Pancreas (tissue), 10 donors: ENCODE measurements around the gene CYP27A1. TPM values are rescaled to one million over a fixed set of nuclear protein-coding genes. Genes with fewer than 3 reads are reported as not detected.
"Not testable (repeated sequence)": the region's sequence is repeated elsewhere in the genome, so short reads cannot be mapped to it uniquely, and the experiment has no call there.

Source experiments
- ATAC-seq, 4 donors: fragments of 200-7000 bp; cut with Tn5 transposase; one replicate each; pipeline versions ENCODE4 v1.8.0 to v1.9.1; 2020; ENCODE audit warnings: mild to moderate bottlenecking in 4 of 4, moderate library complexity in 4 of 4
- DNase-seq, 6 donors: peaks; one replicate each; pipeline ENCODE4 v3.0.0-alpha.2; 2020
- FAIRE-seq: peaks from 2 replicates; lab custom pipeline; 2012; peaks lifted over from hg19 to GRCh38; lab: Jason Lieb, UNC
- H3K27ac ChIP-seq, 4 donors: fragments of 200-600 bp; sonication (generic); 1 replicate in 3 of 4; 2 replicates in 1 of 4; pipeline versions ENCODE4 v1.5.0 to v1.8.0; 2020
- H3K27me3 ChIP-seq, 4 donors: fragments of 200-600 bp; one replicate each; pipeline ENCODE4 v1.8.0; 2021
- H3K36me3 ChIP-seq, 3 donors: fragments of 200-600 bp; sonication (generic) in 1 of 3; one replicate each; pipeline versions ENCODE4 v1.5.0 to v1.8.0; 2020 to 2021
- H3K4me1 ChIP-seq, 3 donors: fragments of 200-600 bp; one replicate each; pipeline ENCODE4 v1.8.0; 2021
- H3K4me3 ChIP-seq, 4 donors: fragments of 200-600 bp; sonication (generic) in 2 of 4; one replicate each; pipeline versions ENCODE4 v1.5.0 to v1.8.0; 2020 to 2021
- H3K9me3 ChIP-seq, 4 donors: fragments of 200-600 bp; one replicate each; pipeline ENCODE4 v1.8.0; 2021
- WGBS, 2 donors: extraction: QIAGEN DNeasy Blood & Tissue Kit; methylation state at CpG; one replicate each; pipeline ENCODE4 v1.1.7; 2013; 5-methylcytosine and 5-hydroxymethylcytosine counted together
- intact Hi-C, 3 donors: fragments of 100-400 bp; cut with DNase I; formaldehyde crosslinking; loops; one replicate each; pipeline versions ENCODE4 v1.11.1 to v1.14.2; 2022
- polyA plus RNA-seq, 2 donors: library from polyadenylated mRNA; stranded (reverse); fragments of 200-250 nt; gene quantifications; one replicate each; pipeline ENCODE4 v1.2.3, GENCODE V29; 2013
- total RNA-seq, 6 donors: library from RNA; stranded (reverse); fragmentation: NEBNext Ultra II Directional in 4 of 6; extraction: Animal tissue kit (Norgen Biotek cat#: 25700) in 4 of 6; gene quantifications; one replicate each; pipeline versions ENCODE4 v1.2.1 to v1.2.4, GENCODE V29; 2021 to 2023
- TF ChIP-seq, protein P1 (sequence below), 4 donors: fragments of 200-600 bp; sonication (generic) in 3 of 4; IDR thresholded peaks; one replicate each; pipeline versions ENCODE4 v1.5.0 to v1.8.0; 2021; ENCODE audit warnings: antibody characterized with exemption in 4 of 4
- donor health status: healthy with polysubstance abuse.
- donor health status: DM: no; HTN: no; CAD: no; lungs with moderate emphysema.
- donor health status: DM: no; HTN: no; CAD: no.
- donor health status: control.
- donor health status: control.
- donor health status: Bipolar disorder and iron deficiency.
- donor health status: DM: yes; HTN: yes; CAD: no.
- donor health status: DM: no; HTN: no; CAD: no.
- donor health status: DM: no; HTN: no; CAD: no.
- donor health status: DM: yes; HTN: yes; CAD: no.

Gene CYP27A1
- total and polyA plus RNA-seq, 8 donors, result 3.1 to 21.6 (median 5.1) TPM

DNA sequence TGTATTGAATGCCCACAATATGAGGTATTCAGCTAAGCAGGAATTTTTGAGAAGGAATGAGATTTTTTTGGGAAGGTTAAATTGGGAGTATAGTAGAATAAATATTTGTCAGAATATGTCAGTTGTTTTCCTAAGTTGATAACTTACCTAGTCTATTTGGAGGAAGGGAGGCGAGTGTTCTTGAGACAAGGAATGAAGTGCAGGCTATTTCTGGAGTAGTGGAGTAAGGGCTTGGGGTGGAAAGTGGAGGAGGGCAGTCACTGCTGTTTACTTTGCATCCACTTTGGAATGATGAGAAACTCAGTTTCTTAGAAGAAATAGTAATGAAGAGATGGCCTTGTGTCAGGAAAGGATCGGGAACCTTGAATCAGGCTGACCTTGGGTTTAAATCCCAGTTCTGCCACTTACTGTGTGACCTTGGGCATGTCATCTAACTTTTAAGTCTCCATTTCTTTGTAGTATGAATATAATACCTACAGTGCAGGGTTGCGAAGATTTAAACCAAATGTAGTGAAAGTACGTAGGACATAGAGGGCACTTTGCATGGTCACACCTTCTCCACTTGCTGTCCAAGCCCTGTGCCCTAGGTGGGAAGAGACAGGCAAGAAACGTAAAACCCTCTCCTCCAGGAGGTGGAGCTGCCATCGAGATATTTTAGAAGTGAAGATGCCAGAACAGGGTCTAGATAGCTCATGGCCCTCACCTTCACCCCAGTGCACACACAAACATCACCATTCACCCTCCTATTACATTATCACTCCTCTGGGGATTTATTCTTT lies 25.2 kb upstream of the CYP27A1 start:
- peaks cover 0 to 17% (median 14%) of the 10 kb centered on the region in 3 donors for H3K36me3 ChIP-seq
- no peaks in the 10 kb centered on the region for H3K27me3 ChIP-seq
- no peak for ATAC-seq
- TF ChIP-seq, protein P1, sequence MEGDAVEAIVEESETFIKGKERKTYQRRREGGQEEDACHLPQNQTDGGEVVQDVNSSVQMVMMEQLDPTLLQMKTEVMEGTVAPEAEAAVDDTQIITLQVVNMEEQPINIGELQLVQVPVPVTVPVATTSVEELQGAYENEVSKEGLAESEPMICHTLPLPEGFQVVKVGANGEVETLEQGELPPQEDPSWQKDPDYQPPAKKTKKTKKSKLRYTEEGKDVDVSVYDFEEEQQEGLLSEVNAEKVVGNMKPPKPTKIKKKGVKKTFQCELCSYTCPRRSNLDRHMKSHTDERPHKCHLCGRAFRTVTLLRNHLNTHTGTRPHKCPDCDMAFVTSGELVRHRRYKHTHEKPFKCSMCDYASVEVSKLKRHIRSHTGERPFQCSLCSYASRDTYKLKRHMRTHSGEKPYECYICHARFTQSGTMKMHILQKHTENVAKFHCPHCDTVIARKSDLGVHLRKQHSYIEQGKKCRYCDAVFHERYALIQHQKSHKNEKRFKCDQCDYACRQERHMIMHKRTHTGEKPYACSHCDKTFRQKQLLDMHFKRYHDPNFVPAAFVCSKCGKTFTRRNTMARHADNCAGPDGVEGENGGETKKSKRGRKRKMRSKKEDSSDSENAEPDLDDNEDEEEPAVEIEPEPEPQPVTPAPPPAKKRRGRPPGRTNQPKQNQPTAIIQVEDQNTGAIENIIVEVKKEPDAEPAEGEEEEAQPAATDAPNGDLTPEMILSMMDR (IDR thresholded peaks at IDR 0.05), result no peak
- intact Hi-C loops, result no loop called here
- H3K27ac ChIP-seq, result no peak overlapping the region
- no peak for DNase-seq
- no peaks in the 10 kb centered on the region for H3K9me3 ChIP-seq
- no peak overlapping the region for H3K4me3 ChIP-seq
- 68 to 81% methylated on average over 6 of the region's 6 CpGs for WGBS, 2 donors
- FAIRE-seq, result no peak
- H3K4me1 ChIP-seq, result no peaks in the 10 kb centered on the region

DNA sequence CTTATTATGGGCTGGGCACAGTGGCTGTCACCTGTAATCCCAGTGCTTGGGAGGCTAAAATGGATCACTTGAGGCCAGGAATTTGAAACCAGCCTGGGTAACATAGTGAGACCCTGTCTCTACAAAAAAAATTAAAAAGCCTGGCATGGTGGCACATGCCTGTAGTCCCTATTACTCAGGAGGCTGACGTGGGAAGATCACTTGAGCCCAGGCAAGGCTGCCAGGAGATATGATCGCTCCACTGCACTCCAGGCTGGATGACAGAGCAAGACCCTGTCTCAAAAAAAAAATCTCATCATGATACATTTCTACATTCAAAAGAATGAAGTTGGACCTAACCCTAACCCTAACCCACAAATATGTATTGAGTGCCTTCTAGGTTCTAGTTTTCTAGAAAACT lies 20.2 kb upstream of the CYP27A1 start:
- Histone ChIP-seq H3K36me3 (no peaks in the 10 kb centered on the region), H3K4me1 (no peaks in the 10 kb centered on the region), H3K9me3 (no peaks in the 10 kb centered on the region), H3K4me3 (no peak overlapping the region), H3K27me3 (no peaks in the 10 kb centered on the region), H3K27ac (no peak overlapping the region)
- intact Hi-C loops, result no loop called here
- no peak for ATAC-seq
- TF ChIP-seq, protein P1 (IDR thresholded peaks at IDR 0.05), result no peak
- FAIRE-seq, result no peak
- 81 to 86% methylated on average over 2 of the region's 2 CpGs for WGBS, 2 donors
- DNase-seq, result no peak

DNA sequence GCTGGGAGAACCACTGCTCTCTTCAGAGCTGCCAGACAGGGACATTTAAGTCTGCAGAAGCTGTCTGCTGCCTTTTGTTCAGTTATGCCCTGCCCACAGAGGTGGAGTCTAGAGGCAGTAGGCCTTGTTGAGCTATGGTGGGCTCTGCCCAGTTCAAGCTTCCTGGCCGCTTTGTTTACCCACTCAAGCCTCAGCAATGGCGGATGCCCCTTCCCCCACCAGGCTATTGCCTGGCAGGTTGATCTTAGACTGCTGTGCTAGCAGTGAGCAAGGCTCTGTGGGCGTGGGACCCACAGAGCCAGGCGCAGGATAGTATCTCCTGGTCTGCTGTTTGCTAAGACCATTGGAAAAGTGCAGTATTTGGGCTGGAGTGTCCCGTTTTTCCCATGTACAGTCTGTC lies 9.2 kb upstream of the CYP27A1 start:
- H3K9me3 ChIP-seq, intact Hi-C loops, H3K36me3 ChIP-seq, H3K27ac ChIP-seq, DNase-seq, H3K27me3 ChIP-seq, H3K4me1 ChIP-seq, H3K4me3 ChIP-seq, FAIRE-seq, ATAC-seq: not testable (repeated sequence)
- WGBS, 2 donors, result 86% methylated on average over 5 of the region's 5 CpGs

DNA sequence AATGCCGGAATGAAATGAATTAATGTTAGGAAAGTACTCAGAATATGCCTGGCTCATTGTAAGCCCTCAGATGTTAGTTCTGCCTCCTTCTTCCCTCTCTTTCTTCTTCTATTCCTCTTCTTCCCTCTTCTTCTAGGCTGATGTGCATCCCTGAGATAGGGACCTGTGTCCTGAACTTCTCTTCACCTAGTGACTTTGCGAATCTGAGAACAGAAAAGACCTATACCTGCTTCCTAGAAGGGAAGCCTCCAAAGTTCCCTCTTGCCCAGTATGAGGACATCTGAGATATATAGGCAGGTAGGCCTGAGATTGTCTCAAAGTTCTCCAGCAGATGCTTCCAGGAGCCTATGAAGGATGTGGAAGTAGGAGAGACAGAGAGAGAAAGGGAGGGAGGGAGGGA lies 8.1 kb upstream of the CYP27A1 start:
- no peak for ATAC-seq
- WGBS, 2 donors, result 93 to 98% methylated on average over 2 of the region's 2 CpGs
- no peak for FAIRE-seq
- DNase-seq, result no peak
- Histone ChIP-seq H3K4me3 (no peak overlapping the region), H3K27ac (no peak overlapping the region), H3K9me3 (no peaks in the 10 kb centered on the region), H3K36me3 (no peaks in the 10 kb centered on the region), H3K27me3 (no peaks in the 10 kb centered on the region), H3K4me1 (no peaks in the 10 kb centered on the region)
- intact Hi-C loops, result no loop called here
- TF ChIP-seq, protein P1 (IDR thresholded peaks at IDR 0.05), result no peak

DNA sequence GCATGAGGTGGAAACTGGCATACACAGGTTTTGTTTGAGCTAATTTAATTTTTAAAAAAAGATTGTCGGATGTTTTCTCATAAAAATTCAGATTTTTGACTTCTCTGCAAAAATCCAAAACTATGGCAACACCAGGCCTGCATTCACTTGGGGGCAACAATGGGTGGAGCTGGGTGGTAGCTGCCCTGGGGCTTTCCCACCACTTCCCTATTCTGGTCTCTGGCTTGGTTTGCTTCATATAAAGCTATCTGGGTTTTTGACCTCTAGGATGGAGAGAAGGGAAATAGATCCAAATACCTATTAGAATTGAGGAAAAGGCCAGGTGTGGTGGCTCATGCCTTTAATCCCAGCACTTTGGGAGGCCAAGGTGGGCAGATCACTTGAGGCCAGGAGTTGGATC lies 5.5 kb upstream of the CYP27A1 start:
- Histone ChIP-seq H3K27me3 (no peaks in the 10 kb centered on the region), H3K4me1 (peaks cover 0 to 4% (median 0%) of the 10 kb centered on the region in 3 donors), H3K36me3 (no peaks in the 10 kb centered on the region), H3K27ac (no peak overlapping the region), H3K9me3 (no peaks in the 10 kb centered on the region), H3K4me3 (no peak overlapping the region)
- ATAC-seq, result no peak
- intact Hi-C loops, result no loop called here
- WGBS, 2 donors, result 90 to 100% methylated on average over 1 of the region's 1 CpG
- no peak for FAIRE-seq
- TF ChIP-seq, protein P1 (IDR thresholded peaks at IDR 0.05), result no peak
- DNase-seq, result no peak
